Kidney (tissue), 14 donors: Measurements from ENCODE around the gene ZNF20. TPM values are rescaled to one million over a fixed set of nuclear protein-coding genes. Genes with fewer than 3 reads are reported as not detected.

Source experiments
- DNase-seq, 5 donors: peaks; one replicate each; pipeline ENCODE4 v3.0.0-alpha.2; 2013 to 2020
- FAIRE-seq: peaks from 2 replicates; lab custom pipeline; 2012; peaks lifted over from hg19 to GRCh38; lab: Jason Lieb, UNC
- H3K27ac ChIP-seq, 2 donors: one replicate each; pipeline ENCODE4 v1.7.0; 2013; ENCODE audit warnings: low read depth in 2 of 2, low read length in 2 of 2, inconsistent platforms in 1 of 2
- H3K27me3 ChIP-seq: one replicate; pipeline ENCODE4 v1.7.1; 2013; ENCODE audit warnings: low read length, inconsistent platforms; ENCODE audit not compliant: control insufficient read depth, insufficient read depth
- H3K36me3 ChIP-seq, 3 donors: one replicate each; pipeline versions ENCODE4 v1.7.0 to v1.7.1; 2013; ENCODE audit warnings: low read length in 3 of 3, control low read depth in 1 of 3, inconsistent platforms in 1 of 3; ENCODE audit not compliant: insufficient read depth in 3 of 3, control insufficient read depth in 2 of 3
- H3K4me1 ChIP-seq, 3 donors: one replicate each; pipeline versions ENCODE4 v1.7.0 to v1.7.1; 2013; ENCODE audit warnings: low read length in 3 of 3, inconsistent platforms in 1 of 3, low read depth in 1 of 3; ENCODE audit not compliant: control insufficient read depth in 2 of 3, insufficient read depth in 2 of 3
- H3K4me3 ChIP-seq, 3 donors: one replicate each; pipeline versions ENCODE4 v1.7.0 to v1.8.1; 2013; ENCODE audit warnings: low read length in 3 of 3, control low read depth in 1 of 3, inconsistent platforms in 1 of 3
- H3K9ac ChIP-seq, 3 donors: one replicate each; pipeline versions ENCODE4 v1.7.0 to v1.7.1; 2013; ENCODE audit warnings: low read length in 3 of 3, control low read depth in 1 of 3, inconsistent platforms in 1 of 3
- H3K9me3 ChIP-seq, 3 donors: one replicate each; pipeline versions ENCODE4 v1.7.0 to v1.7.1; 2013; ENCODE audit warnings: low read length in 3 of 3, control low read depth in 1 of 3, inconsistent platforms in 1 of 3; ENCODE audit not compliant: control insufficient read depth in 2 of 3, insufficient read depth in 1 of 3
- intact Hi-C: fragments of 100-400 bp; cut with DNase I; formaldehyde crosslinking; loops from one replicate; pipeline ENCODE4 v1.11.1; 2022
- polyA plus RNA-seq: library from polyadenylated mRNA; stranded (reverse); fragments of 350-450 nt; fragmentation: Illumina TruSeq; extraction: RNeasy Lipid Tissue Mini Kit (QIAGEN cat#74804); gene quantifications from one replicate; pipeline ENCODE4 v1.2.3, GENCODE V29; 2014; ENCODE audit warnings: low read depth, low replicate concordance; ENCODE audit not compliant: insufficient read depth
- total RNA-seq: library from RNA; stranded (reverse); fragmentation: NEBNext Ultra II Directional; extraction: Animal tissue kit (Norgen Biotek cat#: 25700); gene quantifications from one replicate; pipeline ENCODE4 v1.2.1, GENCODE V29; 2021
- TF ChIP-seq, protein P1 (sequence below): IDR thresholded peaks from 3 replicates; pipeline ENCODE4 v1.5.1; 2012; ENCODE audit warnings: mild to moderate bottlenecking, moderate library complexity, borderline replicate concordance; ENCODE audit not compliant: insufficient read depth; ENCODE audit errors: extremely low read depth
- donor health status: control.
- donor health status: control.
- donor health status: control.
- donor health status: control.
- donor health status: control.
- donor health status: DM: yes; HTN: yes; CAD: no.
- donor health status: Normal renal cell carcinoma (clear cell type).

The ZNF20 gene
- total and polyA plus RNA-seq, 2 donors from 2014 or later, result 3.2 to 7.3 TPM

DNA sequence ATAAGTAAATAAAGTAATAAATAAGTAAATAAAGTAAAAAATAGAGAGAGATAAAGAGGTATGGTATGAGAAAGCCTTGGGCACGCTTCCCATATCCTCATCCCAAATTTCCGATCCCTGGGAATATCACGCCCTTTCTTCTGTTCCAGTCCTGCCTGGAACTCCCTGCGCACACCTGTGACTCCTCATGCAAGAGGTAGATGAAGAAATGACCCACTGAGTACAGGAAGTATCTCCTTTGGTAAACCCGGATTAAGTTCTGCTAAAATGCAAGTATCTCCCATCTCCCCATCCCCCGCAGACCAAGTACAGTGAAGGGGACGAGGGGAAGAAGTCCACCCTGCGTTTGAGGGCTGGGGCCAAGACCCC lies 22.3 kb upstream of the ZNF20 start:
- no peaks in the 10 kb centered on the region for H3K36me3 ChIP-seq
- TF ChIP-seq, protein P1, sequence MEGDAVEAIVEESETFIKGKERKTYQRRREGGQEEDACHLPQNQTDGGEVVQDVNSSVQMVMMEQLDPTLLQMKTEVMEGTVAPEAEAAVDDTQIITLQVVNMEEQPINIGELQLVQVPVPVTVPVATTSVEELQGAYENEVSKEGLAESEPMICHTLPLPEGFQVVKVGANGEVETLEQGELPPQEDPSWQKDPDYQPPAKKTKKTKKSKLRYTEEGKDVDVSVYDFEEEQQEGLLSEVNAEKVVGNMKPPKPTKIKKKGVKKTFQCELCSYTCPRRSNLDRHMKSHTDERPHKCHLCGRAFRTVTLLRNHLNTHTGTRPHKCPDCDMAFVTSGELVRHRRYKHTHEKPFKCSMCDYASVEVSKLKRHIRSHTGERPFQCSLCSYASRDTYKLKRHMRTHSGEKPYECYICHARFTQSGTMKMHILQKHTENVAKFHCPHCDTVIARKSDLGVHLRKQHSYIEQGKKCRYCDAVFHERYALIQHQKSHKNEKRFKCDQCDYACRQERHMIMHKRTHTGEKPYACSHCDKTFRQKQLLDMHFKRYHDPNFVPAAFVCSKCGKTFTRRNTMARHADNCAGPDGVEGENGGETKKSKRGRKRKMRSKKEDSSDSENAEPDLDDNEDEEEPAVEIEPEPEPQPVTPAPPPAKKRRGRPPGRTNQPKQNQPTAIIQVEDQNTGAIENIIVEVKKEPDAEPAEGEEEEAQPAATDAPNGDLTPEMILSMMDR, result no peak
- H3K4me3 ChIP-seq, result peak overlapping the region; percentile 78 to 95 (median 93)
- intact Hi-C loops, result no loop called here
- H3K4me1 ChIP-seq, result peaks cover 0 to 15% (median 3%) of the 10 kb centered on the region in 3 donors
- peak overlapping the region in 1 of 2 donors; percentile 54 for H3K27ac ChIP-seq
- peak overlapping the region; percentile 25 to 100 (median 54) for H3K9ac ChIP-seq
- DNase-seq, result no peak
- FAIRE-seq, result no peak
- no peaks in the 10 kb centered on the region for H3K9me3 ChIP-seq
- no peaks in the 10 kb centered on the region for H3K27me3 ChIP-seq

DNA sequence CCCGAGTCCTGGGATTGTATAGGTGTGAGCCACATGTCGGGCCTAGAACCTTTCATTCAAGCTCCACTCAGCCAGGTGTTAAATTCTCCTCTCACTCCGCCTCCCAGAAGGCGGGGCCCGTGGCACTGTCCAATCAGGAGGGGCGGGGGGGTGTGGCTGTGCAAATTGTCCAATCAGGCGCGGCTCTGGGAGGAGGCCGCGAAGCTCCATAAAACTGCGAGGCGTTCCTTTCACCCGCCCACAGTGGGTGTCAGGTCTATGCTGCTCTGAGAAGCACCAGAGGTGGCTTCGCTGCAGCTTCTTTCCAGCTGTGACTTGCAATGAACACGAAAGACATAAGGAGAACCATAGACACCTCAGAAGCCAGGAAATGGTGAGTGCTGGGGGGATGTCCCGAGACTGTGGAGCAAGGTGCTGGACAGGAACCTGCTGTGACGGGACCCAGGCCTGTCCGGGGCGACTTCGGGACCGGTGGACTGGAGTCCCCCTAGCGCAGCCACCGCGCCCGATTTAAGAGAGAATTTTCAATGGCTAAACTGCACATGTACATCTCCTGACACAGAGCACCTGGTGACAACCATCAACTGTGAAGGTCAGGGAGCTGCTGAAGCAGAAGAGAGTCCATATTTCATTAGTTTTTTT lies 19.7 kb upstream of the ZNF20 start:
- no peak for FAIRE-seq
- H3K27me3 ChIP-seq, result no peaks in the 10 kb centered on the region
- no peak overlapping the region for H3K4me3 ChIP-seq
- no peak for DNase-seq
- no peaks in the 10 kb centered on the region for H3K36me3 ChIP-seq
- no peaks in the 10 kb centered on the region for H3K9me3 ChIP-seq
- no peak overlapping the region for H3K27ac ChIP-seq
- TF ChIP-seq, protein P1, result no peak
- intact Hi-C loops, result no loop called here
- no peak overlapping the region for H3K9ac ChIP-seq
- H3K4me1 ChIP-seq, result peaks cover 0 to 15% (median 0%) of the 10 kb centered on the region in 3 donors

DNA sequence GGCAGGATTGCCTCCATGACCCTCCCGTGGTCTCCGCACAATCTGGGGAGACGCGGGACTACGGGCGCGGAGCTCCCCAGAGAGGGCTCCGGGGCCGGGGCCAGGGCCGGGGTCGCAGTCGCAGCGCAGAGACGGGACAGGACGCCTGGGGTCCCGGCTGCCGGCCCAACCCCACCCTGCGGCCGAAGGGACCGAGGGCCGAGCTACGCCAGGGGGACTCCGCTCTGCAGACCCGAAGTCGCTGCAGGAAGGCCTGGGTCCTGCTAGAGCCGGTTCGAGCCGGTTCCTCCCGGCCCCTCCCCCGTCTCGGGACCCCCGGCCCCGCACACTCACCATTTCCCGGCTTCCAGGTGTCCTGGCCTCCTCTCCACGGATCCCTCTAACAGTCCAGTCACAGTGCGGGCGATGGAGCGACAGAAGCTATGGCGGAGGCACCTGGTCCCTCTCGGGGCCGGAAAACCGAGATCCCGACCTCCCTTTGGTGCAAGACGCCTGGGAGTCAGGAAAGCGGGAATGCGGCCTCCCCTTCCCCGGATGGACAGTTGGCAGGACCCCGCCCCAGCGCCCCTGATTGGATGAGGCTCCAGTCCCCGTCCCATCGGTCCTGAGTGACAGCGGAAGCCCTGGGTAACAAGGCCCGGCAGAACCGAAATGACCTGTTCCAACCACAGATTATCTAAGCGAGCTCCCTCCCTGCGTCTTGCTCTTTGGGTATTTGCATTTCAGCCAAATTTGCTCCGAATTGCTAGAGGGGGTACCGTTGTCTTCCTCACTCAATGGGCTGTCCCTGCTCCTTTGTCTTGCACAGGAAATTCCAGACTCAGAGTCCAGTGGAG lies 16.3 kb upstream of the ZNF20 start, which contains the start of gene ZNF625:
Gene ZNF625, minus strand, starts transcription at position 512 of the 836 bp plus-strand sequence. Its CDS starts 176 bp downstream, at position 336.
- Histone ChIP-seq H3K9ac (peak within 1 kb of the TSS; percentile 71 to 83 (median 77)), H3K36me3 (peaks cover 0 to 2% (median 0%) of the 10 kb centered on the region in 3 donors), H3K9me3 (no peaks in the 10 kb centered on the region), H3K4me1 (peaks cover 0 to 5% (median 0%) of the 10 kb centered on the region in 3 donors), H3K27ac (peak within 1 kb of the TSS; percentile 34 to 77), H3K27me3 (no peaks in the 10 kb centered on the region), H3K4me3 (peak within 1 kb of the TSS; percentile 66 to 85 (median 83))
- TF ChIP-seq, protein P1, result no peak
- peak; percentile 96 to 98 (median 97) for DNase-seq
- intact Hi-C loops, result no loop called here
- no peak for FAIRE-seq
